CD14-positive monocyte (primary cell): ENCODE measurements around the gene MIAT. TPM values are rescaled to one million over a fixed set of nuclear protein-coding genes. Genes with fewer than 3 reads are reported as not detected.

ENCODE experiments used
- DNase-seq, 3 donors: peaks; one replicate each; pipeline ENCODE4 v3.0.0-alpha.2; 2011 to 2022
- H2AFZ ChIP-seq: 2 replicates; pipeline ENCODE4 v1.6.0; 2012; ENCODE audit warnings: mild to moderate bottlenecking, low read depth, low read length, inconsistent platforms; ENCODE audit not compliant: insufficient read depth, poor library complexity, severe bottlenecking
- H3K27ac ChIP-seq, 2 donors: 1 replicate in 1 of 2; 2 replicates in 1 of 2; pipeline ENCODE4 v1.5.1; 2012 to 2013; ENCODE audit warnings: low read length in 2 of 2, control low read depth in 1 of 2, inconsistent platforms in 1 of 2, low read depth in 1 of 2, mild to moderate bottlenecking in 1 of 2
- H3K27me3 ChIP-seq, 2 donors: one replicate each; pipeline versions ENCODE4 v1.6.0 to v1.6.1; 2011 to 2013; ENCODE audit warnings: low read length in 2 of 2; ENCODE audit not compliant: control insufficient read depth in 2 of 2, insufficient read depth in 2 of 2
- H3K36me3 ChIP-seq, 2 donors: replicated peaks in 1 of 2; 1 replicate in 1 of 2; 2 replicates in 1 of 2; pipeline versions ENCODE4 v1.5.1 to v1.6.1; 2012 to 2013; ENCODE audit warnings: low read length in 2 of 2, control low read depth in 1 of 2, inconsistent platforms in 1 of 2, mild to moderate bottlenecking in 1 of 2; ENCODE audit not compliant: insufficient read depth in 2 of 2, control insufficient read depth in 1 of 2
- H3K4me1 ChIP-seq, 2 donors: 1 replicate in 1 of 2; 2 replicates in 1 of 2; pipeline versions ENCODE4 v1.5.1 to v1.6.1; 2012 to 2013; ENCODE audit warnings: low read length in 2 of 2, control low read depth in 1 of 2, inconsistent platforms in 1 of 2, mild to moderate bottlenecking in 1 of 2, moderate library complexity in 1 of 2; ENCODE audit not compliant: insufficient read depth in 2 of 2, control insufficient read depth in 1 of 2
- H3K4me2 ChIP-seq: replicated peaks from 2 replicates; pipeline ENCODE3; 2012; ENCODE audit warnings: low read length, moderate library complexity, mild to moderate bottlenecking; ENCODE audit not compliant: poor library complexity, severe bottlenecking; ENCODE audit errors: extremely low read depth
- H3K4me3 ChIP-seq, 3 experiments: fragments of 200-600 bp in 1 of 3; sonication (generic) in 1 of 3; replicated peaks in 1 of 3; 1 replicate in 2 of 3; 2 replicates in 1 of 3; pipeline ENCODE4 v1.5.1; 2011 to 2013; ENCODE audit warnings: low read length in 3 of 3, mild to moderate bottlenecking in 3 of 3, control low read depth in 2 of 3, low read depth in 2 of 3, inconsistent platforms in 1 of 3, moderate library complexity in 1 of 3
- H3K79me2 ChIP-seq: 2 replicates; pipeline ENCODE4 v1.6.0; 2012; ENCODE audit warnings: mild to moderate bottlenecking, control low read depth, inconsistent platforms, low read length, moderate library complexity; ENCODE audit not compliant: insufficient read depth
- H3K9ac ChIP-seq: 2 replicates; pipeline ENCODE4 v1.6.0; 2017; ENCODE audit warnings: low read length, mild to moderate bottlenecking; ENCODE audit not compliant: insufficient read depth, poor library complexity, severe bottlenecking
- H3K9me3 ChIP-seq, 2 donors: replicated peaks in 1 of 2; 1 replicate in 1 of 2; 2 replicates in 1 of 2; pipeline versions ENCODE4 v1.5.1 to v1.6.1; 2012 to 2013; ENCODE audit warnings: low read length in 2 of 2, control low read depth in 1 of 2; ENCODE audit not compliant: control insufficient read depth in 1 of 2, insufficient read depth in 1 of 2
- H4K20me1 ChIP-seq: 2 replicates; pipeline ENCODE4 v1.6.0; 2012; ENCODE audit warnings: mild to moderate bottlenecking, low read length, control low read depth, moderate library complexity; ENCODE audit not compliant: insufficient read depth
- H3K27ac Mint-ChIP-seq, 7 donors: one replicate each; pipeline ENCODE4 v1.8.0; 2020; ENCODE audit warnings: mild to moderate bottlenecking in 7 of 7, mixed read lengths in 7 of 7, moderate library complexity in 6 of 7, inconsistent platforms in 2 of 7
- H3K27me3 Mint-ChIP-seq, 3 donors: one replicate each; pipeline ENCODE4 v1.8.0; 2021 to 2022; ENCODE audit warnings: low read depth in 3 of 3, mild to moderate bottlenecking in 3 of 3, mixed read lengths in 3 of 3, moderate library complexity in 3 of 3, inconsistent platforms in 1 of 3
- H3K36me3 Mint-ChIP-seq, 2 donors: one replicate each; pipeline ENCODE4 v1.8.0; 2020; ENCODE audit warnings: mixed read lengths in 2 of 2, inconsistent platforms in 1 of 2, mild to moderate bottlenecking in 1 of 2
- H3K4me1 Mint-ChIP-seq: one replicate; pipeline ENCODE4 v1.8.0; 2020; ENCODE audit warnings: mild to moderate bottlenecking, mixed read lengths
- H3K4me3 Mint-ChIP-seq, 2 donors: one replicate each; pipeline ENCODE4 v1.8.0; 2020; ENCODE audit warnings: mild to moderate bottlenecking in 2 of 2, mixed read lengths in 2 of 2, moderate library complexity in 1 of 2
- H3K9me3 Mint-ChIP-seq, 7 donors: one replicate each; pipeline ENCODE4 v1.8.0; 2020 to 2022; ENCODE audit warnings: mixed read lengths in 7 of 7, mild to moderate bottlenecking in 6 of 7, moderate library complexity in 6 of 7, inconsistent platforms in 2 of 7
- CTCF ChIP-seq: fragments of 200-600 bp; IDR thresholded peaks from one replicate; pipeline ENCODE4 v1.8.0; 2022; ENCODE audit warnings: antibody characterized with exemption, mild to moderate bottlenecking
- WGBS: methylation state at CpG from one replicate; pipeline ENCODE4 v1.1.5; 2013; ENCODE audit warnings: missing lambda C conversion rate; ENCODE audit not compliant: insufficient coverage; 5-methylcytosine and 5-hydroxymethylcytosine counted together
- intact Hi-C, 2 donors: fragments of 100-400 bp; cut with micrococcal nuclease; formaldehyde crosslinking; loops; one replicate each; pipeline versions ENCODE4 v1.15.0 to v1.15.1; 2023
- polyA plus RNA-seq, 3 donors: library from polyadenylated mRNA; depleted of rRNA in 1 of 3; unstranded in 2 of 3; stranded (reverse) in 1 of 3; fragments of 300-500 nt in 2 of 3; fragments of >200 nt in 1 of 3; fragmentation: Illumina TruSeq in 2 of 3; gene quantifications; 1 replicate in 2 of 3; 2 replicates in 1 of 3; pipeline ENCODE4 v1.2.3, GENCODE V29; 2012 to 2021

Gene MIAT
- polyA plus RNA-seq, 3 donors, result 0.02 to 0.17 (median 0.03) TPM

DNA sequence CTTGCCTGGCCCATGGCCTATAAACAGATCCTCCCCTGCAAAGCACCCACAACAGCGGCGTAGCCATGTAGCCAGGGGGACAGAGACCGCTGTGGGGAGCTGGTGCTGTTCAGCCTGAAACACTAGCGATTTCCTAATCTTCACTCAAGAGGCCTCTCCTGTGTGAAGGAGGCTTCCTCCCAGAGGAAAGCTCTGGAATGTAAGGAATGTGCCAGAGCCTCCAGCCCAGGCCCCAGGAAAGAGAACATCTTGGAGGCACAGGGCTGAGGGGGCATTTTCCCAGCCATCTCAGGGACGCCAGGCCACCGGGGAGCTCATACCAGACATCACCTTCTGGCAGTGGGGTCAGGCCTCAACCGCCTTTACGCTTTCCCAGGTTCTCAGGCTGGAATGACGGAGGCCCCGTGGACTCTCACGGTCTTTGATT lies 24.0 kb downstream of the MIAT start:
- Histone ChIP-seq H3K4me3 (no peak overlapping the region), H2AFZ (no peak overlapping the region), H4K20me1 (peaks cover 42% of the 10 kb centered on the region), H3K9ac (no peak overlapping the region), H3K27me3 (no peaks in the 10 kb centered on the region), H3K27ac (no peak overlapping the region), H3K9me3 (peaks cover 3 to 11% of the 10 kb centered on the region in 2 donors), H3K79me2 (peaks cover 34% of the 10 kb centered on the region), H3K4me2 (no peak overlapping the region), H3K4me1 (no peaks in the 10 kb centered on the region), H3K36me3 (peaks cover 24 to 64% of the 10 kb centered on the region in 2 donors)
- Mint-ChIP-seq H3K36me3 (peaks cover 55 to 61% of the 10 kb centered on the region in 2 donors), H3K27me3 (no peaks in the 10 kb centered on the region), H3K4me3 (no peak overlapping the region), H3K27ac (no peak overlapping the region), H3K4me1 (peaks cover 7% of the 10 kb centered on the region), H3K9me3 (peaks cover 2 to 10% (median 7%) of the 10 kb centered on the region in 7 donors)
- TF ChIP-seq CTCF, result no peak
- DNase-seq, result no peak
- intact Hi-C loops, result no loop called here
- 100% methylated on average over 8 of the region's 11 CpGs for WGBS

DNA sequence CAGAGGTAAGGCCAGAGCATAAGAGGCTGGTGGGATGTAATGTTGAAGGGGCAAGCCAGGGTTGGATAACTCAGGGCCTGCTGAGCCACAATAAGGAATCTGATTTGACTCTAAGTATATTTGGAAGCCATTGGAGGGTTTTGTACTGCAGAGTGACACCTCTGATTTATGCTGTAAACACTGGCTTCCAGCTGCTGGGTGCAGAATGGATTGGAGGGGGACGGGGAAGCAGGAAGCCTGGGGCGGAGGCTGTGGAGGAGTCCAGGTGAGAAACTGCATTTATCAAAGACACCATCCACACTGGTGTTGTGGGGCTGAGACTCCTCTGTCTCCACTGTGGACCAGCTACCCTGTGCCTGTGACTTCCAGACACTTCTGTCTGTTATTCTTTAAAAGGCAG lies 26.8 kb downstream of the MIAT start:
- no peak for TF ChIP-seq CTCF
- intact Hi-C loops, result no loop called here
- no peaks in the 10 kb centered on the region for H3K27me3 Mint-ChIP-seq
- H3K27ac ChIP-seq, result no peak overlapping the region
- no CpG with 5 or more reads among the region's 2 CpGs for WGBS
- H3K27ac Mint-ChIP-seq, result peak overlapping the region in 2 of 7 donors; percentile 2 to 50
- peaks cover 59 to 80% of the 10 kb centered on the region in 2 donors for H3K36me3 Mint-ChIP-seq
- peaks cover 24% of the 10 kb centered on the region for H3K79me2 ChIP-seq
- no peak overlapping the region for H3K9ac ChIP-seq
- no peak for DNase-seq
- no peak overlapping the region for H3K4me2 ChIP-seq
- H3K4me3 Mint-ChIP-seq, result no peak overlapping the region
- no peaks in the 10 kb centered on the region for H3K27me3 ChIP-seq
- no peak overlapping the region for H2AFZ ChIP-seq
- H3K9me3 Mint-ChIP-seq, result peaks cover 2 to 10% (median 7%) of the 10 kb centered on the region in 7 donors
- H3K4me3 ChIP-seq, result no peak overlapping the region
- H3K4me1 ChIP-seq, result no peaks in the 10 kb centered on the region
- H3K4me1 Mint-ChIP-seq, result peaks cover under 1% of the 10 kb centered on the region
- H3K36me3 ChIP-seq, result peaks cover 24 to 72% of the 10 kb centered on the region in 2 donors
- peaks cover 49% of the 10 kb centered on the region for H4K20me1 ChIP-seq
- peaks cover 3 to 11% of the 10 kb centered on the region in 2 donors for H3K9me3 ChIP-seq
